Activated CD4-positive, alpha-beta T cell treated with anti-CD3 and anti-CD28 coated beads for 36 hours (primary cell): ENCODE measurements around the gene KLK15. TPM values are rescaled to one million over a fixed set of nuclear protein-coding genes. Genes with fewer than 3 reads are reported as not detected.
A peak's percentile ranks its signal among the peaks of the same experiment; 100 is the strongest.

ENCODE experiments used
- ATAC-seq: fragments of 200-7000 bp; cut with Tn5 transposase; one replicate; pipeline ENCODE4 v1.10.0; 2021; ENCODE audit warnings: mild to moderate bottlenecking, moderate library complexity
- CTCF ChIA-PET: fragments of 350-600 bp; sonication (Branson Sonifier 250); formaldehyde crosslinking; loops from one replicate; lab custom pipeline; 2021; ENCODE audit warnings: antibody characterized with exemption; lab: Charles Lee
- POLR2A ChIA-PET: fragments of 350-600 bp; sonication (Branson Sonifier 250); formaldehyde crosslinking; loops from one replicate; lab custom pipeline; 2021; ENCODE audit warnings: antibody characterized with exemption, inconsistent platforms; lab: Charles Lee
- DNase-seq: peaks from one replicate; pipeline ENCODE4 v3.0.0-alpha.2; 2020
- H3K27ac Mint-ChIP-seq: one replicate; pipeline ENCODE4 v1.8.0; 2021; ENCODE audit warnings: mixed read lengths
- H3K27me3 Mint-ChIP-seq: one replicate; pipeline ENCODE4 v1.8.0; 2021; ENCODE audit warnings: mixed read lengths
- H3K36me3 Mint-ChIP-seq: one replicate; pipeline ENCODE4 v1.8.0; 2021; ENCODE audit warnings: low read depth, mixed read lengths
- H3K4me1 Mint-ChIP-seq: one replicate; pipeline ENCODE4 v1.8.0; 2021; ENCODE audit warnings: mixed read lengths
- H3K4me3 Mint-ChIP-seq: one replicate; pipeline ENCODE4 v1.8.0; 2021; ENCODE audit warnings: mild to moderate bottlenecking, moderate library complexity, mixed read lengths
- H3K9me3 Mint-ChIP-seq: one replicate; pipeline ENCODE4 v1.8.0; 2021; ENCODE audit warnings: low read depth, mixed read lengths
- intact Hi-C, 2 experiments: fragments of 100-400 bp; cut with DNase I in 1 of 2; cut with micrococcal nuclease in 1 of 2; formaldehyde crosslinking; loops; one replicate each; pipeline versions ENCODE4 v1.14.2 to v1.15.1; 2022 to 2024; cut with DNase I, micrococcal nuclease
- total RNA-seq, 2 experiments: library from RNA; stranded (reverse); gene quantifications; one replicate each; pipeline ENCODE4 v1.2.3, GENCODE V29; 2021

KLK15 gene
- total RNA-seq, 2 experiments from 2014 or later = not detected

- CTCF ChIA-PET = no interaction called here
- peaks cover 12% of the 10 kb centered on the region for H3K4me1 Mint-ChIP-seq
- DNase-seq = no peak
- no peak overlapping the region for H3K4me3 Mint-ChIP-seq
- H3K27ac Mint-ChIP-seq = no peak overlapping the region
- no peaks in the 10 kb centered on the region for H3K36me3 Mint-ChIP-seq
- no peaks in the 10 kb centered on the region for H3K9me3 Mint-ChIP-seq
- peaks cover 50% of the 10 kb centered on the region for H3K27me3 Mint-ChIP-seq
- intact Hi-C loops = loop anchor here (5.0 to 10.0 kb wide), 4 partner anchors 116 to 424 kb away; no protein-coding TSS in a partner anchor
- no peak for ATAC-seq
- POLR2A ChIA-PET = no interaction called here
These were observed 52.5 kb downstream of the KLK15 start for GRCh38 chr19:50780753-50781435.

- intact Hi-C loops = loop anchor here (5.0 to 10.0 kb wide), 4 partner anchors 115 to 422 kb away; no protein-coding TSS in a partner anchor
- peaks cover 55% of the 10 kb centered on the region for H3K27me3 Mint-ChIP-seq
- CTCF ChIA-PET = interaction anchor here (0.8 to 2.7 kb wide), 3 partner anchors 55 to 903 kb away, joined by 3 to 10 read pairs (median 5); no protein-coding TSS in a partner anchor
- no peaks in the 10 kb centered on the region for H3K36me3 Mint-ChIP-seq
- POLR2A ChIA-PET = interaction anchor here (0.9 kb wide), 1 partner anchor 392 kb away, joined by 5 read pairs; no protein-coding TSS in a partner anchor
- no peaks in the 10 kb centered on the region for H3K9me3 Mint-ChIP-seq
- DNase-seq (no peak), ATAC-seq (peak; percentile 50)
- H3K4me1 Mint-ChIP-seq = peaks cover 12% of the 10 kb centered on the region
- H3K27ac Mint-ChIP-seq = no peak overlapping the region
- no peak overlapping the region for H3K4me3 Mint-ChIP-seq
These were observed 53.6 kb downstream of the KLK15 start for GRCh38 chr19:50779504-50780457.

GRCh38 chr19:50778906-50779430, 54.4 kb downstream of the KLK15 start:
- H3K27me3 Mint-ChIP-seq = peaks cover 60% of the 10 kb centered on the region
- H3K4me3 Mint-ChIP-seq = no peak overlapping the region
- H3K36me3 Mint-ChIP-seq = no peaks in the 10 kb centered on the region
- intact Hi-C loops = no loop called here
- no peak for DNase-seq
- H3K9me3 Mint-ChIP-seq = no peaks in the 10 kb centered on the region
- ChIA-PET POLR2A (interaction anchor here (0.9 kb wide), 1 partner anchor 391 kb away, joined by 5 read pairs; no protein-coding TSS in a partner anchor), CTCF (interaction anchor here (0.6 to 2.7 kb wide), 4 partner anchors 54 to 902 kb away, joined by 3 to 10 read pairs (median 4); no protein-coding TSS in a partner anchor)
- no peak for ATAC-seq
- H3K4me1 Mint-ChIP-seq = peaks cover 12% of the 10 kb centered on the region
- H3K27ac Mint-ChIP-seq = no peak overlapping the region

GRCh38 chr19:50777830-50778303, 55.5 kb downstream of the KLK15 start:
- H3K27me3 Mint-ChIP-seq = peaks cover 59% of the 10 kb centered on the region
- DNase-seq = peak; percentile 49
- peaks cover 6% of the 10 kb centered on the region for H3K4me1 Mint-ChIP-seq
- no peaks in the 10 kb centered on the region for H3K36me3 Mint-ChIP-seq
- ChIA-PET POLR2A (no interaction called here), CTCF (interaction anchor here (0.6 to 2.7 kb wide), 6 partner anchors 14 to 222 kb away, joined by 3 to 10 read pairs (median 3); no protein-coding TSS in a partner anchor)
- intact Hi-C loops = no loop called here
- no peaks in the 10 kb centered on the region for H3K9me3 Mint-ChIP-seq
- no peak for ATAC-seq
- H3K4me3 Mint-ChIP-seq = no peak overlapping the region
- H3K27ac Mint-ChIP-seq = no peak overlapping the region

- Mint-ChIP-seq H3K27me3 (peaks cover 55% of the 10 kb centered on the region), H3K9me3 (no peaks in the 10 kb centered on the region), H3K4me3 (no peak overlapping the region), H3K36me3 (no peaks in the 10 kb centered on the region), H3K4me1 (peaks cover 6% of the 10 kb centered on the region), H3K27ac (no peak overlapping the region)
- ATAC-seq (no peak), DNase-seq (no peak)
- CTCF ChIA-PET = interaction anchor here (0.8 to 2.7 kb wide), 6 partner anchors 14 to 221 kb away, joined by 3 to 10 read pairs (median 3); no protein-coding TSS in a partner anchor
- POLR2A ChIA-PET = interaction anchor here (0.6 kb wide), 1 partner anchor 393 kb away, joined by 3 read pairs; no protein-coding TSS in a partner anchor
- intact Hi-C loops = no loop called here
These were observed 56.1 kb downstream of the KLK15 start for GRCh38 chr19:50777261-50777660.

- ChIA-PET POLR2A (no interaction called here), CTCF (interaction anchor here (0.6 to 1.0 kb wide), 2 partner anchors 17 to 336 kb away, joined by 3 to 4 read pairs; no protein-coding TSS in a partner anchor)
- Mint-ChIP-seq H3K27ac (no peak overlapping the region), H3K4me1 (peaks cover 6% of the 10 kb centered on the region), H3K4me3 (no peak overlapping the region), H3K36me3 (no peaks in the 10 kb centered on the region), H3K27me3 (peaks cover 54% of the 10 kb centered on the region), H3K9me3 (no peaks in the 10 kb centered on the region)
- intact Hi-C loops = no loop called here
- ATAC-seq = no peak
- no peak for DNase-seq
These were observed 57.2 kb downstream of the KLK15 start for GRCh38 chr19:50776131-50776530.

Other genes with a start within 250 kb of the KLK15 start
- under 1 TPM; 0.11 to 0.16 TPM for gene SYT3, start 193.7 kb downstream of the KLK15 start, total RNA-seq
- 1 to 10 TPM; 1.3 to 1.7 TPM for gene C19orf81, start 184.1 kb downstream of the KLK15 start, total RNA-seq
- not detected for gene SHANK1, start 113.8 kb downstream of the KLK15 start, total RNA-seq
- gene CLEC11A, start 110.2 kb downstream of the KLK15 start, total RNA-seq = 1 to 10 TPM in 1 of 2 experiments, under 1 TPM in 1; 0.64 to 1.0 TPM
- not detected for gene GPR32, start 63.1 kb downstream of the KLK15 start, total RNA-seq
- not detected for gene ACP4, start 43.2 kb downstream of the KLK15 start, total RNA-seq
- 1 to 10 TPM; 2.4 to 2.6 TPM for gene KLK1, start 9.8 kb downstream of the KLK15 start, total RNA-seq
- not detected for gene KLK3, start 21.3 kb upstream of the KLK15 start, total RNA-seq
- not detected for gene KLK2, start 39.9 kb upstream of the KLK15 start, total RNA-seq
- gene KLK4, start 77.8 kb upstream of the KLK15 start, total RNA-seq = not detected
- not detected for gene KLK5, start 119.5 kb upstream of the KLK15 start, total RNA-seq
- not detected for gene KLK6, start 136.0 kb upstream of the KLK15 start, total RNA-seq
- gene KLK7, start 150.3 kb upstream of the KLK15 start, total RNA-seq = not detected
- not detected for gene KLK8, start 168.0 kb upstream of the KLK15 start, total RNA-seq
- not detected for gene KLK10, start 186.1 kb upstream of the KLK15 start, total RNA-seq
- not detected for gene KLK11, start 193.0 kb upstream of the KLK15 start, total RNA-seq
- gene KLK12, start 201.4 kb upstream of the KLK15 start, total RNA-seq = not detected
- not detected for gene KLK13, start 231.5 kb upstream of the KLK15 start, total RNA-seq
- 1 to 10 TPM in 1 of 2 experiments, under 1 TPM in 1; 0.69 to 1.1 TPM for gene KLK14, start 249.3 kb upstream of the KLK15 start, total RNA-seq